Fibroblast of gingiva (primary cell): ENCODE results near the gene MRPL10.
A peak's percentile ranks its signal among the peaks of the same experiment; 100 is the strongest.

Experiments
- DNase-seq: peaks from one replicate; pipeline ENCODE4 v3.0.0-alpha.2; 2011; ENCODE audit warnings: low read depth

The MRPL10 gene

GRCh38 chr17:47812146-47812920 is 19.0 kb downstream of the MRPL10 start:
- DNase-seq: no peak

- DNase-seq: no peak
These were observed 19.6 kb downstream of the MRPL10 start for GRCh38 chr17:47811709-47812108.

- no peak for DNase-seq
These were observed 20.3 kb downstream of the MRPL10 start for GRCh38 chr17:47810901-47811635.

GRCh38 chr17:47810200-47810821 is 21.0 kb downstream of the MRPL10 start:
- DNase-seq: peak; percentile 74

- no peak for DNase-seq
These were observed 22.4 kb downstream of the MRPL10 start for GRCh38 chr17:47808830-47809480.

GRCh38 chr17:47808036-47808829 is 23.1 kb downstream of the MRPL10 start:
- no peak for DNase-seq

- no peak for DNase-seq
These were observed 23.9 kb downstream of the MRPL10 start for GRCh38 chr17:47807421-47807820.

- DNase-seq: no peak
These were observed 24.5 kb downstream of the MRPL10 start for GRCh38 chr17:47806913-47807255.

- no peak for DNase-seq
These were observed 25.1 kb downstream of the MRPL10 start for GRCh38 chr17:47806026-47806912.

- DNase-seq: no peak
These were observed 26.9 kb downstream of the MRPL10 start for GRCh38 chr17:47804461-47804860.

GRCh38 chr17:47803751-47804150 is 27.6 kb downstream of the MRPL10 start:
- no peak for DNase-seq

GRCh38 chr17:47803201-47803600 is 28.1 kb downstream of the MRPL10 start:
- no peak for DNase-seq

- no peak for DNase-seq
These were observed 28.9 kb downstream of the MRPL10 start for GRCh38 chr17:47802341-47803022.

- no peak for DNase-seq
These were observed 29.4 kb downstream of the MRPL10 start for GRCh38 chr17:47801906-47802305.

- no peak for DNase-seq
These were observed 30.1 kb downstream of the MRPL10 start for GRCh38 chr17:47801176-47801765.

- no peak for DNase-seq
These were observed 30.7 kb downstream of the MRPL10 start for GRCh38 chr17:47800686-47801085.

- DNase-seq: no peak
These were observed 33.5 kb downstream of the MRPL10 start for GRCh38 chr17:47797797-47798196.

- no peak for DNase-seq
These were observed 38.4 kb downstream of the MRPL10 start for GRCh38 chr17:47792979-47793378.

GRCh38 chr17:47792457-47792856 is 38.9 kb downstream of the MRPL10 start:
- no peak for DNase-seq

GRCh38 chr17:47791025-47791424 is 40.3 kb downstream of the MRPL10 start:
- no peak for DNase-seq
